Neural cell (in vitro differentiated cells): ENCODE results near the gene MAP1LC3B. TPM values are rescaled to one million over a fixed set of nuclear protein-coding genes. Genes with fewer than 3 reads are reported as not detected.
A peak's percentile ranks its signal among the peaks of the same experiment; 100 is the strongest.
"Not testable (repeated sequence)": the region's sequence is repeated elsewhere in the genome, so short reads cannot be mapped to it uniquely, and the experiment has no call there.

Experiments used
- H2AFZ ChIP-seq: fragments of 200-600, 300-800 bp; sonication (generic), shearing (Covaris generic); 2 replicates; pipeline ENCODE4 v1.6.0; 2014; ENCODE audit warnings: low read depth, mild to moderate bottlenecking, antibody characterized with exemption, low read length, moderate library complexity
- H3F3A ChIP-seq: fragments of 200-600 bp; shearing (Covaris generic); 2 replicates; pipeline ENCODE4 v1.6.1; 2016; ENCODE audit warnings: mild to moderate bottlenecking, moderate library complexity, mixed read lengths, antibody characterized with exemption, low read length; ENCODE audit not compliant: insufficient read depth, poor library complexity, severe bottlenecking
- H3K27ac ChIP-seq: fragments of 200-600, 300-800 bp; sonication (generic), shearing (Covaris generic); 2 replicates; pipeline ENCODE4 v1.5.1; 2014; ENCODE audit warnings: mild to moderate bottlenecking, low read length, moderate library complexity
- H3K27me3 ChIP-seq: fragments of 300-800, 200-600 bp; sonication (generic), shearing (Covaris generic); 2 replicates; pipeline ENCODE4 v1.6.0; 2014; ENCODE audit warnings: mild to moderate bottlenecking, low read depth, low read length, moderate library complexity; ENCODE audit not compliant: insufficient read depth
- H3K36me3 ChIP-seq: fragments of 300-800, 200-600 bp; sonication (generic), shearing (Covaris generic); 2 replicates; pipeline ENCODE4 v1.5.1; 2014; ENCODE audit warnings: mild to moderate bottlenecking, antibody characterized with exemption, low read length, moderate library complexity; ENCODE audit not compliant: insufficient read depth
- H3K4me2 ChIP-seq: fragments of 300-800, 200-600 bp; sonication (generic), shearing (Covaris generic); 2 replicates; pipeline ENCODE4 v1.6.0; 2014; ENCODE audit warnings: mild to moderate bottlenecking, low read length
- H3K4me3 ChIP-seq: fragments of 300-800, 200-600 bp; sonication (generic), shearing (Covaris generic); 2 replicates; pipeline ENCODE4 v1.5.1; 2014; ENCODE audit warnings: mild to moderate bottlenecking, low read length, moderate library complexity
- H3K79me2 ChIP-seq: fragments of 200-600 bp; shearing (Covaris generic); replicated peaks from 2 replicates; pipeline ENCODE4 v1.6.0; 2014; ENCODE audit warnings: mild to moderate bottlenecking, low read length, moderate library complexity; ENCODE audit not compliant: insufficient read depth
- H3K9ac ChIP-seq: fragments of 300-800, 200-600 bp; sonication (generic), shearing (Covaris generic); 2 replicates; pipeline ENCODE4 v1.6.1; 2016; ENCODE audit warnings: mild to moderate bottlenecking, low read length, mixed read lengths
- H3K9me2 ChIP-seq: fragments of 200-600 bp; shearing (Covaris generic); 2 replicates; pipeline ENCODE4 v1.6.1; 2016; ENCODE audit warnings: mild to moderate bottlenecking, low read length, mixed read lengths; ENCODE audit not compliant: insufficient read depth
- H3K9me3 ChIP-seq: fragments of 200-600, 300-800 bp; sonication (generic), shearing (Covaris generic); 2 replicates; pipeline ENCODE4 v1.6.1; 2016; ENCODE audit warnings: mild to moderate bottlenecking, mixed run types, low read length, moderate library complexity, mixed read lengths
- H4K20me1 ChIP-seq: fragments of 200-600 bp; shearing (Covaris generic); 2 replicates; pipeline ENCODE4 v1.6.1; 2016; ENCODE audit warnings: mild to moderate bottlenecking, mixed run types; ENCODE audit not compliant: insufficient read depth
- CTCF ChIP-seq: fragments of 450-650 bp; IDR thresholded peaks from 2 replicates; pipeline ENCODE4 v1.5.1; 2014; ENCODE audit warnings: antibody characterized with exemption, mild to moderate bottlenecking, moderate library complexity; ENCODE audit not compliant: poor library complexity, severe bottlenecking
- EP300 ChIP-seq: fragments of 450-650 bp; conservative IDR thresholded peaks from 2 replicates; pipeline ENCODE4 v1.6.1; 2014; ENCODE audit warnings: antibody characterized with exemption, mild to moderate bottlenecking, moderate library complexity; ENCODE audit not compliant: poor library complexity, severe bottlenecking
- EZH2 ChIP-seq: fragments of 200-600, 300-800 bp; shearing (Covaris generic), sonication (generic); IDR thresholded peaks from 2 replicates; pipeline ENCODE4 v1.6.1; 2014; ENCODE audit warnings: antibody characterized with exemption, low read length, borderline replicate concordance, mild to moderate bottlenecking; ENCODE audit not compliant: insufficient read depth, poor library complexity, severe bottlenecking
- MXI1 ChIP-seq: fragments of 450-650 bp; conservative IDR thresholded peaks from 2 replicates; pipeline ENCODE4 v1.6.1; 2014; ENCODE audit warnings: antibody characterized with exemption, mild to moderate bottlenecking; ENCODE audit not compliant: poor library complexity, severe bottlenecking
- POLR2AphosphoS5 ChIP-seq: IDR thresholded peaks from 2 replicates; pipeline ENCODE4 v1.6.1; 2012
- RAD21 ChIP-seq: fragments of 450-650 bp; conservative IDR thresholded peaks from 2 replicates; pipeline ENCODE4 v1.6.1; 2014; ENCODE audit warnings: antibody characterized with exemption, mild to moderate bottlenecking, moderate library complexity
- REST ChIP-seq: IDR thresholded peaks from 2 replicates; pipeline ENCODE4 v1.6.1; 2012; ENCODE audit warnings: borderline replicate concordance
- SMC3 ChIP-seq: fragments of 450-650 bp; conservative IDR thresholded peaks from 2 replicates; pipeline ENCODE4 v1.6.1; 2014; ENCODE audit warnings: antibody characterized with exemption, mild to moderate bottlenecking, moderate library complexity; ENCODE audit not compliant: poor library complexity
- TAF1 ChIP-seq: IDR thresholded peaks from 2 replicates; pipeline ENCODE4 v1.6.1; 2012; ENCODE audit warnings: low read depth
- polyA plus RNA-seq: library from polyadenylated mRNA; depleted of rRNA; stranded (reverse); fragments of >200 nt; gene quantifications from 2 replicates; pipeline ENCODE4 v1.2.3, GENCODE V29; 2014

MAP1LC3B gene
- polyA plus RNA-seq, 1 donor from 2014 or later, result 73.1 TPM

GRCh38 chr16:87387942-87388817 is 4.0 kb upstream of the MAP1LC3B start (continued):
- TF ChIP-seq EZH2, result no peak

- Histone ChIP-seq H3K9me3 (no peaks in the 10 kb centered on the region), H3K9ac (peak overlapping the region; percentile 58), H3F3A (no peaks in the 10 kb centered on the region), H3K79me2 (peaks cover 8% of the 10 kb centered on the region), H3K9me2 (no peaks in the 10 kb centered on the region), H3K4me2 (peak overlapping the region; percentile 41), H2AFZ (peak overlapping the region; percentile 41), H3K4me3 (peak overlapping the region; percentile 56), H3K36me3 (no peaks in the 10 kb centered on the region), H3K27me3 (no peaks in the 10 kb centered on the region), H4K20me1 (peaks cover 4% of the 10 kb centered on the region), H3K27ac (peak overlapping the region; percentile 85)
- TF ChIP-seq EP300, result no peak
- TF ChIP-seq POLR2AphosphoS5, result no peak
- no peak for TF ChIP-seq RAD21
- no peak for TF ChIP-seq EZH2
- no peak for TF ChIP-seq CTCF
- no peak for TF ChIP-seq MXI1
- TF ChIP-seq TAF1, result no peak
- TF ChIP-seq REST, result no peak
- TF ChIP-seq SMC3, result no peak
Observed at GRCh38 chr16:87388818-87389134, 3.4 kb upstream of the MAP1LC3B start.

- Histone ChIP-seq H3K9me2 (no peaks in the 10 kb centered on the region), H3K36me3 (no peaks in the 10 kb centered on the region), H3F3A (peaks cover 3% of the 10 kb centered on the region), H3K4me3 (no peak overlapping the region), H3K4me2 (no peak overlapping the region), H2AFZ (no peak overlapping the region), H4K20me1 (peaks cover 5% of the 10 kb centered on the region), H3K27ac (peak overlapping the region; percentile 85), H3K9ac (no peak overlapping the region), H3K27me3 (no peaks in the 10 kb centered on the region), H3K79me2 (peaks cover 13% of the 10 kb centered on the region), H3K9me3 (no peaks in the 10 kb centered on the region)
- no peak for TF ChIP-seq CTCF
- no peak for TF ChIP-seq MXI1
Observed at GRCh38 chr16:87389245-87389644, 2.9 kb upstream of the MAP1LC3B start.

GRCh38 chr16:87389914-87390313 is 2.2 kb upstream of the MAP1LC3B start:
- not testable (repeated sequence) for H3K9ac ChIP-seq, H2AFZ ChIP-seq, H3K4me3 ChIP-seq, H4K20me1 ChIP-seq, H3K9me2 ChIP-seq, H3K27ac ChIP-seq, H3K4me2 ChIP-seq, H3K27me3 ChIP-seq, H3K36me3 ChIP-seq, H3K9me3 ChIP-seq, H3F3A ChIP-seq
- peaks cover 20% of the 10 kb centered on the region for H3K79me2 ChIP-seq
